Measurements from ENCODE around the gene CXorf58. TPM values are rescaled to one million over a fixed set of nuclear protein-coding genes. Genes with fewer than 3 reads are reported as not detected.

CXorf58 gene
- total and polyA plus RNA-seq, 2 of the 8 experiments (the other 6 are each of a cell fraction or from before 2014, with no cell fraction given): 0.05 TPM; not detected in 1

DNA sequence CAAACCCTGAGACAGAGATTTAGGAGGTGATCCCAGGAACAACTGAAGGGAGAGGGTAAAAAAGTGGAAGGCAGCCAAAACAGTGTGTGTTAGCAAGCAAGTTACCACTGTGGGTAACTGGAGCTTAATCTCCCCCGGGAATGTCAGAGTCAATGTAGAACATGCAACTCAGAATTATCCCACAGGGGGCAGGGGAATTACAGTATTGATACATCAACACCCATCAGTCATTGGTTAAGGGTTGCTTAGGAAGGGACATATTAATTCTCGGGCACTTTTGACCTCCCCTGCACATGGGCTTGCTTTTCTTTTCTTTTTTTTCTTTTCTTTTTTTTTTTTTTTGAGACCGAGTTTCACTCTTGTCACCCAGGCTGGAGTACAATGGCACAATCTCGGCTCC, 29.3 kb downstream of the CXorf58 start:
- H3K4me1 ChIP-seq (replicated peaks in 1 of 4; ENCODE audit: control insufficient read depth in 3 of 4, insufficient read depth in 4 of 4, low read length in 3 of 4): no peaks in the 10 kb centered on the region
- H3K27me3 ChIP-seq (replicated peaks in 1 of 4; ENCODE audit: control insufficient read depth in 3 of 4, extremely low read depth in 1 of 4, insufficient read depth in 3 of 4, low read length in 3 of 4): no peaks in the 10 kb centered on the region
- no peak overlapping the region for H2AFZ ChIP-seq (ENCODE audit: low read length)
- H3K4me3 ChIP-seq (ENCODE audit: extremely low read depth in 1 of 4, insufficient read depth in 2 of 4, low read depth in 3 of 4, low read length in 4 of 4): no peak overlapping the region
- no peak overlapping the region for H2BK5ac ChIP-seq (ENCODE audit: low read depth, low read length)
- no peak overlapping the region for H4K5ac ChIP-seq (ENCODE audit: insufficient read length, low read depth, low read length)
- H2BK15ac ChIP-seq (ENCODE audit: low read length): no peak overlapping the region
- H3K4ac ChIP-seq (replicated peaks; ENCODE audit: insufficient read length, low read depth, low read length): no peak overlapping the region
- H3K23me2 ChIP-seq (ENCODE audit: low read depth, low read length): no peaks in the 10 kb centered on the region; the same call in 1 of the 2 replicates
- H3K27ac ChIP-seq (ENCODE audit: low read depth, low read length): no peak overlapping the region
- no peak overlapping the region for H3K9ac ChIP-seq (replicated peaks in 1 of 4; ENCODE audit: extremely low read depth in 1 of 4, low read depth in 3 of 4, low read length in 3 of 4)
- H4K91ac ChIP-seq (replicated peaks; ENCODE audit: insufficient read length, low read length): no peak overlapping the region
- H3K36me3 ChIP-seq (ENCODE audit: control insufficient read depth in 2 of 4, insufficient read depth in 4 of 4, low read length in 3 of 4): no peaks in the 10 kb centered on the region
- H4K8ac ChIP-seq (ENCODE audit: extremely low read depth, insufficient read depth, low read length): no peak overlapping the region
- H3K79me2 ChIP-seq (ENCODE audit: control insufficient read depth in 1 of 2, insufficient read depth in 2 of 2, low read length in 2 of 2): no peaks in the 10 kb centered on the region
- CTCF ChIA-PET (ENCODE audit: partially characterized antibody): interaction anchor here (1.5 kb wide), 1 partner anchor 117 kb away, joined by 5 read pairs; the partner anchor contains the start of gene EIF2S3
- no peaks in the 10 kb centered on the region for H3K9me3 ChIP-seq (ENCODE audit: insufficient read depth in 2 of 2, low read depth in 1 of 2, low read length in 1 of 2)
- no peak overlapping the region for H2BK20ac ChIP-seq (ENCODE audit: low read length)
- WGBS, 2 experiments (ENCODE audit: extremely low coverage in 1 of 2, insufficient coverage in 1 of 2, insufficient read length in 1 of 2, insufficient replicate concordance in 2 of 2, low coverage in 1 of 2, low lambda C conversion rate in 2 of 2, missing lambda C conversion rate in 1 of 2): no CpG with 5 or more reads among the region's 4 CpGs
- POLR2A ChIA-PET (ENCODE audit: partially characterized antibody): interaction anchor here (0.5 to 1.4 kb wide), 3 partner anchors 16 to 84 kb away, joined by 3 to 4 read pairs (median 4); no protein-coding TSS in a partner anchor
- H2BK12ac ChIP-seq (ENCODE audit: low read depth, low read length): no peak overlapping the region
- H3K23ac ChIP-seq (ENCODE audit: insufficient read length): no peak overlapping the region
- H2BK120ac ChIP-seq (replicated peaks; ENCODE audit: low read depth, low read length): no peak overlapping the region
- H3K18ac ChIP-seq (ENCODE audit: extremely low read depth, low read length): no peak overlapping the region
- no peak overlapping the region for H3K56ac ChIP-seq (replicated peaks; ENCODE audit: insufficient read length, low read depth, low read length)
- H3K4me2 ChIP-seq (ENCODE audit: insufficient read depth in 1 of 2, low read depth in 2 of 2, low read length in 2 of 2): no peak overlapping the region
- DNase-seq (ENCODE audit: low read depth in 1 of 2, low spot score in 2 of 2) (no peak), FAIRE-seq (no peak)
- no peak overlapping the region for H2AK5ac ChIP-seq (ENCODE audit: low read depth, low read length)
- no peaks in the 10 kb centered on the region for H4K20me1 ChIP-seq (replicated peaks in 1 of 2; ENCODE audit: control insufficient read depth in 1 of 2, insufficient read depth in 2 of 2, low read length in 2 of 2)
- no peak overlapping the region for H3K14ac ChIP-seq (ENCODE audit: insufficient read length)
- no peaks in the 10 kb centered on the region for H3K79me1 ChIP-seq (ENCODE audit: low read depth, low read length)
- TF ChIP-seq SP1 (IDR thresholded peaks at IDR 0.05; ENCODE audit: low read depth, low read length) (no peak), EGR1 (IDR thresholded peaks at IDR 0.05; ENCODE audit: borderline replicate concordance, low read depth, low read length) (no peak), BACH1 (IDR thresholded peaks at IDR 0.05; ENCODE audit: low read length) (no peak), HDAC6 (IDR thresholded peaks at IDR 0.05; ENCODE audit: low read depth, low read length) (no peak), RNF2 (IDR thresholded peaks at IDR 0.05; ENCODE audit: borderline replicate concordance, low read depth, low read length, missing control alignments, poor library complexity, severe bottlenecking) (no peak), RAD21 (IDR thresholded peaks at IDR 0.05 in 1 of 2, conservative IDR thresholded peaks at IDR 0.05 in 1 of 2; ENCODE audit: low read depth in 2 of 2, low read length in 2 of 2) (peak in 1 of 2 experiments; percentile 10; a peak in 1 of 4 replicates), ZNF274 (IDR thresholded peaks at IDR 0.05; ENCODE audit: borderline replicate concordance, extremely low read depth, low read length) (no peak), CTCF (IDR thresholded peaks at IDR 0.05; ENCODE audit: control extremely low read depth in 1 of 3, insufficient read depth in 1 of 3, low read depth in 1 of 3, low read length in 3 of 3) (peak in 1 of 3 experiments; percentile 15; a peak in 1 of 4 replicates), CEBPB (IDR thresholded peaks at IDR 0.05; ENCODE audit: low read depth, low read length) (no peak), TAF7 (optimal IDR thresholded peaks at IDR 0.05; ENCODE audit: borderline replicate concordance, low read depth, low read length) (no peak)
